Right kidney (tissue), 1 donor: ENCODE data around the gene CACNA1D.
"Not testable (repeated sequence)": the region's sequence is repeated elsewhere in the genome, so short reads cannot be mapped to it uniquely, and the experiment has no call there.

ENCODE experiments used
- DNase-seq: peaks from one replicate; pipeline ENCODE4 v3.0.0-alpha.2; 2016

The CACNA1D gene

GRCh38 chr3:53526704-53527055 is 32.3 kb downstream of the CACNA1D start:
- DNase-seq, result no peak

DNA sequence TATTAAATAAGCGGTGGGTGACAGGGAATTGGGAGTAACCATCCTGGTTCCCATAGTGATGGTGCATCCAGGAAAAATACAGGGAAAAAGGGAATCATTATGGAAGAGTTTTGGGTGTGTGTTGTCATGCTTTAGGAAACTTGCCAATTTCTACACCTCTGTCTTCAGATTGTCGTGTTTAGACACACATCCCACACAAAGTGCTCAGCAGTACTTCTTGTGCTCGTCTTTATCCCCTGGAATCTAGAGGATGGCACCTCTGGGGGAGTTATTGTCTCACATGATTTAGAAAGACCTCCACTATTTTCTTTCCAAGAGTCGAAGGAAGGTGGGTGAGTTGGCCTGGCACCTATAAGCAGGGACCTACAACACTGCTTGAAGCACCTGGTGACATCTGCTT is 35.8 kb downstream of the CACNA1D start:
- DNase-seq, result no peak

DNA sequence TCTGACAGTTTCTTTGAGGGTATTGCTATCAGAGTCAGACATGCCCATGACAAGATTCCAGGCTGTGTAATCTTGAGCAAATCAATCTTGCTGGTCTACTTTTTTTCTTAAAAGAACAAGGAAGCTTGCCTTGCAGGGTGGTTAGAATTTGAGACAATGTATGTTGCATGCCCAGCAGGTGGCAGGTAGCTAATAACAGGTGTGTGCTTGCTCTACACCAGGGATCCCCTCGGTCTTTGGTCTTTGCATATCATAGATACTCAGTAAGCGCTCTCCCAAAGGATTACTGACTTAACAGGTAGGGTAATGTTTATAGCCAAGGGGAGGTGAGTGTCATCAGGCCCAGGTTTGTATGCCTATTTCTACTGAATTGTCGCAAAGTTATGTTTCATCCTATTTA is 37.3 kb downstream of the CACNA1D start:
- no peak for DNase-seq

DNA sequence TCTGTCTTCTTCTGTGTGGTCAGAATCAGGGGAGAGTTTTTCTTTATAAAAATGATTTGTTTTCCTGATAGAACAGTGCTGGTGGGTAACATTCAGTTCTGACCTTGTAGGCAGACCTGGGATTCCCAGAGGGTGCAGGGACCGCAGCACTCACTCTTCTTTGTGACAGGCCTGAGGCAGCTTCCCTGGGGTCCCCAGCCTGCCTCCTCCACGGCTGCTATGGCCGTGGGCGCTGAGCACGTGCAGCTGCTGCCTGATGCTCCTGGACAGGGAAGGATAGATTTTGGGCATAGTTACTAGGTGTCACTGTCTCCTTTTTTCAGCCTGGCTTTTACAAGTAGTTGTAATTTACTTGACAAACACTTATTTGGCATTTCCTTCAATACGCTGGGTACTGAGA is 39.1 kb downstream of the CACNA1D start:
- no peak for DNase-seq

GRCh38 chr3:53534216-53534615 is 39.8 kb downstream of the CACNA1D start:
- DNase-seq, result no peak

DNA sequence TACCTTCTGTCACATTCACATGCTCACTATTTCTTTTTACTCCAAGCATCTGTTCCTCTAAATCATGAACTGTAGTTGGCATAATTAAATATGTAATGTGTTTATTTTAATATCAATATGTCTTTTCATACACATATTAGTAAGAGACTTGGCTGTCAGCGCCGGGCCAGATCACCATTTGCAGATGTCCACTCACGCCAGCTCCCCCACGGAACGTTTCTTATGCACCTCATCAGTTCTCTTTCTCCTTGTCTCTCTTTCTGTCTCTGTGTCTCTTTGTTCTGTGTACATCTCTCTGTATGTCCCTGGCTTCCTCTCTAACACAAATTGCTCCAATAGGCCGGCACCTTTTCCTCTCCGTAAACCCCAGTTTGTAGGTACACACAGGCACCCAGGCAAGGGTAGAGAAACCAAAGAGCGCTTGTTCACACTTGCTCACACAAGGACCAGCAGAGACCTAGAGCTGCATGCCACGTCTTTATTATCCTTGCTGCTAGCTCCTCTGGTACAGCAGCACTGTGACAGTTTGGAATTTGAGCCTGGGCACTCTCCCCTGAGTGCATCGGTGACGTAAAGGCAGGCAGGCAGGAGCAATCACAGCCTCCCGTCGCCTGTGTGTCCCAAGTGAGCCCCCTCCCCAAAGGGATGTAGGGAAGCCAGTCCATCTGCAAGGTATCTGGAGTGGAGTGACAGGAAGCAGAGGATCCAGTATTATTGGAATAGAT is 40.4 kb downstream of the CACNA1D start:
- DNase-seq, result peak; percentile 21

DNA sequence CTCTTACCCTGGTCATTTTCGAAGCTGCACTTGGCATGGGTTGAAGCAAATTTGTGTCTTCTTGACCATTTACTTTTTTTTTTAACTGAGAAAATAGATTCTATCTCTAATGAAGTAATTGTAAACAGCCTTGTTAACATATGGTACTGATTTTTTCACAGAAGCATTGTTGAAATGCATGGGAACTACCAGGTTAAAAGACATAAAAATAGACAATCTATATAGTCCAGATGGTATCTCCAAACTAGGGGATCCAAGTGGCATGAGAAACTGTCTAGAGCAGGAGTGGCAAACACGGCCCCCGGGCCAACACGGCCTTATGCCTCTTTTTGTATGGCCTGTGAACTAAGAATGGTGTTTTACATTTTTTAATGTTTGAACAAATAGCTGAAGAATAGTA is 41.9 kb downstream of the CACNA1D start:
- no peak for DNase-seq

DNA sequence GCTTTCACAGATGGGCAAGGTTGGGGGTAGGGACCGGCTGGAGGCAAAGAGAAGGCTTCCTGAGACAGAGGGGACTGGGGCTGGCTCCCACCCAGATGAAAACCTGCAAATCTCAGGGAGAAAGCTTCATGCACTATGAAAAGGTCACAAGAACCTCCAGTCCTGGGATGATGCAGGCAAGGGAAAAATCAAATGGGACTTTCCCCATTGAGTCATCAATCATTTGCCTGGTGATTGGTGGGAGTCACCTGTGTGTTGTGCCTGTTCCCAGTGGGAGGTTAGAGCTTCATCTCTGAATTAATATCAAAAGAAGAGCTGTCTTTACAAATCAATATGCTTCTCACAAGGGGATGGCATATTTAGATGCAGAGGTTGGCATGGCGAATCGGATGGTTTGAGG is 49.9 kb downstream of the CACNA1D start:
- DNase-seq, result no peak

DNA sequence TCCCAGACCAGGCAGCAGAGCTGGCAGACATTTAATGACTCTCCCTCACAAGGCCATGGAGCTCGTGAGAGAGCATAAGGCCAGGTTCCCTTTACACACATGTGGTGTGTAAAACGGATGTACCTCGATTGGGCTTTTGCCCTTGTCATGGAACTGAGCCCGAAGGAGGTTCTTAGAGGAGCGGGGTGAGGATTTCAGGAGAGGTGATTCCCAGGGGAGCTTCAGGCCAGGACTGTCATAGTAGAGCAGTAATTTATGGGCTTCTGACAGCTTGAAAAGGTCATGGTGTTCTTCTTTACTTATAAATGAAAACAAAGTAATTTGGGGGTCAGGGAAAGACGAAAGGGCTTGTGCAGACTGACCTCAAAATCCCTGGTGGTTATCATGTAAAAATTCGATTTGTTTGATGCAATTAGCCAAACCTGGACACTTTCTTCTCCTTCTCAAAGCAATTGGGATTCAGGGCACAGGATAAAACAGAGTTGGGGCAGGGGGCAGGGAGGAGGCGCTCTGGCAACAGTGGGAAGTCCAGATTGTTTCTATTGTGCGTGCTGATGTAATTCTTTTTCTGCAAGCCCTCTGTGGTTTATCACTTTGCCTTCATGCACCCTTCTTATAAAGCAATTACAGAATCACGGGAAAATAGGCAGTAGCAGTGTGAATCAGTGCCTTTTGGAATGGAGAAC is 51.0 kb downstream of the CACNA1D start:
- DNase-seq, result no peak

- DNase-seq, result no peak
These were observed 51.6 kb downstream of the CACNA1D start for GRCh38 chr3:53545996-53546359.

- DNase-seq, result no peak
These were observed 52.9 kb downstream of the CACNA1D start for GRCh38 chr3:53547327-53547726.

DNA sequence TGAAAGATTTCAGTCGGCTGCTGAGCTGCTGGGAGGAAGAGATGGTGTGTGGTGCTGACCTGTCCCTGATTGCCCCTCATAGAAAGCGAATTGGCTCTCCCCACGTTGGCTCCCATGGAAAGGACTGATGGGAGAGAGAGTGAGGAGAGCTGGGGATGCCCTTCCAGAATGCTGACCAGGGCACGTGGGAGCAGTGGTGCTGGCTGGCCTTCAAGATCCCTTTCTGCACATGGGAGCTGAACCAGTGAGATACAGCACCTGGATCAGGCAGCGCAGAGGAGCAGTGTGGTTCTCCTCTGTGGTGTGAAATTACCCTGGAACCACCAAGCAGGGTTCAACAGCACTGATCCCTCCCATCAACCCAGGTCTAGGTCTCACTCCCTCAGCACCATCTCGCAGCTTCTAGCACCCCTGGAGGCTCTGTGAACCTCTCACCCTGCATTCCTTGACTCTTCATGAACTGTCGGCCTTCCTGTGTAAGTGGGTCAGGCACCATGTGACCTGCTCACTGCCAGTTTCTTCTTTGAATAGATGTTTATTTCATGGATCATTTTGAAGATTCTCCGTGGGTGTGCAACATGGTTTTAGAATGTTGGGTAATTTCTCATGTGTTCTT is 55.7 kb downstream of the CACNA1D start:
- DNase-seq, result no peak

GRCh38 chr3:53551324-53551723 is 56.9 kb downstream of the CACNA1D start:
- no peak for DNase-seq

- no peak for DNase-seq
These were observed 58.3 kb downstream of the CACNA1D start for GRCh38 chr3:53552730-53553129.

DNA sequence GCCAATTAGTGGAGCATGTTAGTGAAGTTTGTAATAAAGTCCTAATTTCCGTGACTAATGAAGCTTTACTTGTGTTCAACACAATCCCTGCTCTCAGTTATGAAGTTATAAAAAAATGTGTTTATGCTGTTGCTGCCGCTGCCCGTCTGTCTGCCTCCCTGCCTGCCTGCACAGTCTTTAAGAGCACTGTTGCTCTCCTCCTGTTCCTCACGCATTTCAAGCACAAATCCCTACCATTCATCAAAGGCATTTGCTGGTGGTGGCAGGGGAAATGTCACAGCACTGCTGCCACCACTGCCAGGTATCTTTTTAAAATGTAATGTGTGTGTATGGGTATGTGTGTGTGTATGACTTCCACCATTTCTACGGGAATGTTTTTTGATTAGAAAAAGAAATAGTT is 58.8 kb downstream of the CACNA1D start:
- DNase-seq, result no peak

- no peak for DNase-seq
These were observed 60.2 kb downstream of the CACNA1D start for GRCh38 chr3:53554559-53555067.

GRCh38 chr3:53555068-53555588 is 60.7 kb downstream of the CACNA1D start:
- DNase-seq, result no peak

- no peak for DNase-seq
These were observed 72.2 kb downstream of the CACNA1D start for GRCh38 chr3:53566461-53567145.

DNA sequence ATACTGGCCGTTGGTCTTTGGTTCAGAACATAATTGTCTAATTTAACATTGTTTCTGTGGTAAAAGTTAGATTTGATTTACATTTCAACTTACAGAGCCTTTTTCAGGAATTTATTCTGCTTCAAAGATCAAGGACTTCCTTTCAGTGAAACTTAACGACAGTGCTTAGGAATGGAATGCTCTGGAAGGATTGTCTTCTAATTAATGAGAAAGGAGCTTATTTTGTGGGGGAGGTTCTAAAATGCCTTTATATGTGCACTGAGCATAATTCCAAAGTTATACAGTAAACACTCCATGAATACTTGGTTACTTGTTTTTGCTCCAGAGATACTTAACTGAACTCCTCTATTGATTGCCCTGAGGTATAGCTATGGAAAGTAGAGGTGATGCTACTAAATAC is 75.7 kb downstream of the CACNA1D start:
- no peak for DNase-seq

GRCh38 chr3:53570709-53571108 is 76.3 kb downstream of the CACNA1D start:
- no peak for DNase-seq

- no peak for DNase-seq
These were observed 76.9 kb downstream of the CACNA1D start for GRCh38 chr3:53571264-53571663.

GRCh38 chr3:53572184-53572583 is 77.8 kb downstream of the CACNA1D start:
- DNase-seq, result not testable (repeated sequence)

DNA sequence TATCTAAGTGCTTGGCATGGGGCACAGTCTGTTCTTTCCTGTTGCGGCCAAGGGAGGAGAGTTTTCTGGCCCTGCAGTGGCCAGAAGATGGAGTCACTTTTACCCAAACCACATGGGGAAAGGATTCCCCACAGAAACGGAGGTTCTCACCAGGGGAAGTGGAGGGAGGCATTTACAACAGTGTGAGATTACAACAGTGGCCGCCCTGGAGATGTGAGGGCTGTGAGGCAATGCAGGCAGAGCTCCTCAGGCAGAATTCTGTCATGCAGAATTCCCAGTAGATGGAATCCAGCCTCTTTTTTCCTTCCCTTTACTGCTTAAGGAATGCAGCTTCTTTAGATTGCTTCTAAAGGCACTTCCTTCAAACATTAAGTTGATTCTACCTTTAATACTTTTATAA is 83.1 kb downstream of the CACNA1D start:
- no peak for DNase-seq
